ENCODE results near the gene MYO1D. TPM values are rescaled to one million over a fixed set of nuclear protein-coding genes. Genes with fewer than 3 reads are reported as not detected.

The MYO1D gene
- total and polyA plus RNA-seq, 2 donors (not counting 1 experiment from before 2014, with no cell fraction given), result 5.4 to 26.7 TPM

GRCh38 chr17:32820440-32820839 is 56.5 kb downstream of the MYO1D start:
- Histone ChIP-seq H3K79me2 (ENCODE audit: control insufficient read depth, insufficient read depth, low read length) (no peaks in the 10 kb centered on the region), H3K9ac (ENCODE audit: low read length) (no peak overlapping the region), H3K4me2 (replicated peaks; ENCODE audit: low read depth, low read length, poor library complexity, severe bottlenecking) (no peak overlapping the region), H3K27me3 (replicated peaks in 1 of 4; ENCODE audit: control extremely low read depth in 1 of 4, control insufficient read depth in 3 of 4, insufficient read depth in 4 of 4, low read length in 3 of 4) (peaks cover 0 to 4% (median 0%) of the 10 kb centered on the region in 4 experiments), H3K4me3 (ENCODE audit: control extremely low read depth in 1 of 5, extremely low read depth in 1 of 5, insufficient read depth in 1 of 5, low read depth in 2 of 5, low read length in 4 of 5) (no peak overlapping the region), H2AFZ (ENCODE audit: insufficient read depth, low read depth, low read length, poor library complexity, severe bottlenecking) (no peak overlapping the region), H3K36me3 (replicated peaks in 1 of 2; ENCODE audit: control extremely low read depth in 1 of 2, control insufficient read depth in 1 of 2, extremely low read depth in 1 of 2, insufficient read depth in 2 of 2, low read length in 1 of 2) (no peaks in the 10 kb centered on the region), H3K9me3 (ENCODE audit: control extremely low read depth in 1 of 3, control insufficient read depth in 2 of 3, insufficient read depth in 1 of 3, low read length in 2 of 3) (peaks cover 0 to 2% (median 0%) of the 10 kb centered on the region in 3 donors), H3K27ac (ENCODE audit: low read length in 2 of 2) (no peak overlapping the region), H4K20me1 (ENCODE audit: control insufficient read depth, insufficient read depth, low read length, poor library complexity, severe bottlenecking) (no peaks in the 10 kb centered on the region), H3K4me1 (ENCODE audit: control insufficient read depth in 2 of 2, insufficient read depth in 2 of 2, low read length in 2 of 2) (peaks cover 2 to 4% of the 10 kb centered on the region in 2 donors)
- ChIA-PET CTCF (no interaction called here), POLR2A (no interaction called here)
- intact Hi-C loops (cut with micrococcal nuclease), result no loop called here
- ATAC-seq (ENCODE audit: low read depth) (no peak), DNase-seq (no peak)
- no CpG with 5 or more reads among the region's 2 CpGs for WGBS (ENCODE audit: insufficient coverage)
- no peak overlapping the region for H3K27ac Mint-ChIP-seq
- H3K4me1 Mint-ChIP-seq, result peaks cover 8% of the 10 kb centered on the region
- TF ChIP-seq CTCF (IDR thresholded peaks at IDR 0.05) (no peak), EZH2 (IDR thresholded peaks at IDR 0.05; ENCODE audit: borderline replicate concordance, insufficient read depth, low read depth, low read length, poor library complexity, severe bottlenecking) (no peak)
- H3K9me3 Mint-ChIP-seq (ENCODE audit: insufficient read depth), result no peaks in the 10 kb centered on the region
- no peaks in the 10 kb centered on the region for H3K27me3 Mint-ChIP-seq
- H3K4me3 Mint-ChIP-seq, result no peak overlapping the region

- intact Hi-C loops (cut with micrococcal nuclease), result no loop called here
- H3K4me1 Mint-ChIP-seq, result peaks cover 10% of the 10 kb centered on the region
- no peak overlapping the region for H3K27ac Mint-ChIP-seq
Measured at GRCh38 chr17:32819787-32820186, 57.1 kb downstream of the MYO1D start.

More at GRCh38 chr17:32819787-32820186, 57.1 kb downstream of the MYO1D start:
- Histone ChIP-seq H3K27ac (ENCODE audit: low read length in 2 of 2) (no peak overlapping the region), H3K9ac (ENCODE audit: low read length) (no peak overlapping the region), H3K4me2 (replicated peaks; ENCODE audit: low read depth, low read length, poor library complexity, severe bottlenecking) (no peak overlapping the region), H2AFZ (ENCODE audit: insufficient read depth, low read depth, low read length, poor library complexity, severe bottlenecking) (no peak overlapping the region), H3K9me3 (ENCODE audit: control extremely low read depth in 1 of 3, control insufficient read depth in 2 of 3, insufficient read depth in 1 of 3, low read length in 2 of 3) (peaks cover 0 to 2% (median 0%) of the 10 kb centered on the region in 3 donors), H3K27me3 (replicated peaks in 1 of 4; ENCODE audit: control extremely low read depth in 1 of 4, control insufficient read depth in 3 of 4, insufficient read depth in 4 of 4, low read length in 3 of 4) (peaks cover 0 to 4% (median 0%) of the 10 kb centered on the region in 4 experiments), H3K4me1 (ENCODE audit: control insufficient read depth in 2 of 2, insufficient read depth in 2 of 2, low read length in 2 of 2) (peaks cover 2 to 4% of the 10 kb centered on the region in 2 donors), H4K20me1 (ENCODE audit: control insufficient read depth, insufficient read depth, low read length, poor library complexity, severe bottlenecking) (no peaks in the 10 kb centered on the region), H3K4me3 (ENCODE audit: control extremely low read depth in 1 of 5, extremely low read depth in 1 of 5, insufficient read depth in 1 of 5, low read depth in 2 of 5, low read length in 4 of 5) (no peak overlapping the region), H3K36me3 (replicated peaks in 1 of 2; ENCODE audit: control extremely low read depth in 1 of 2, control insufficient read depth in 1 of 2, extremely low read depth in 1 of 2, insufficient read depth in 2 of 2, low read length in 1 of 2) (no peaks in the 10 kb centered on the region), H3K79me2 (ENCODE audit: control insufficient read depth, insufficient read depth, low read length) (no peaks in the 10 kb centered on the region)
- CTCF ChIA-PET, result interaction anchor here (1.0 to 1.1 kb wide), 2 partner anchors 11 to 57 kb away, joined by 3 read pairs; partner anchors contain the start of gene MYO1D
- POLR2A ChIA-PET, result no interaction called here
- no peak for DNase-seq
- no peak for TF ChIP-seq EZH2 (IDR thresholded peaks at IDR 0.05; ENCODE audit: borderline replicate concordance, insufficient read depth, low read depth, low read length, poor library complexity, severe bottlenecking)
- no peak for TF ChIP-seq CTCF (IDR thresholded peaks at IDR 0.05)
- no peak for ATAC-seq (ENCODE audit: low read depth)
- 92% methylated on average over 1 of the region's 2 CpGs for WGBS (ENCODE audit: insufficient coverage)
- H3K9me3 Mint-ChIP-seq (ENCODE audit: insufficient read depth), result no peaks in the 10 kb centered on the region
- H3K4me3 Mint-ChIP-seq, result no peak overlapping the region
- no peaks in the 10 kb centered on the region for H3K27me3 Mint-ChIP-seq
